Trophoblast cell (in vitro differentiated cells and primary cell): ENCODE measurements around the gene SORL1.
A peak's percentile ranks its signal among the peaks of the same experiment; 100 is the strongest.

ENCODE experiments used
- DNase-seq, 2 donors: peaks; one replicate each; pipeline ENCODE4 v3.0.0-alpha.2; 2016
- H2AFZ ChIP-seq: 2 replicates; pipeline ENCODE4 v1.6.1; 2013; ENCODE audit warnings: low read length, moderate library complexity, mild to moderate bottlenecking; ENCODE audit not compliant: insufficient read depth, poor library complexity
- H2AK5ac ChIP-seq: 2 replicates; pipeline ENCODE4 v1.6.1; 2013; ENCODE audit warnings: mild to moderate bottlenecking, low read length
- H2BK120ac ChIP-seq: 2 replicates; pipeline ENCODE4 v1.6.1; 2013; ENCODE audit warnings: low read length, mild to moderate bottlenecking, moderate library complexity; ENCODE audit not compliant: insufficient read depth, poor library complexity
- H2BK12ac ChIP-seq: 2 replicates; pipeline ENCODE4 v1.6.1; 2013; ENCODE audit warnings: mild to moderate bottlenecking, low read length, moderate library complexity
- H2BK5ac ChIP-seq: 2 replicates; pipeline ENCODE4 v1.6.1; 2013; ENCODE audit warnings: low read length, low read depth, moderate library complexity, mild to moderate bottlenecking; ENCODE audit not compliant: poor library complexity
- H3K14ac ChIP-seq: 2 replicates; pipeline ENCODE4 v1.6.1; 2013; ENCODE audit warnings: mild to moderate bottlenecking, low read length
- H3K18ac ChIP-seq: 2 replicates; pipeline ENCODE4 v1.6.1; 2013; ENCODE audit warnings: mild to moderate bottlenecking, low read length
- H3K23ac ChIP-seq: 2 replicates; pipeline ENCODE4 v1.6.1; 2013; ENCODE audit warnings: low read length
- H3K27ac ChIP-seq: 2 replicates; pipeline ENCODE4 v1.5.1; 2013; ENCODE audit warnings: low read depth, mild to moderate bottlenecking, inconsistent platforms, low read length, moderate library complexity
- H3K27me3 ChIP-seq: 2 replicates; pipeline ENCODE4 v1.6.1; 2013; ENCODE audit warnings: inconsistent platforms, mild to moderate bottlenecking, low read length, moderate library complexity; ENCODE audit not compliant: insufficient read depth
- H3K36me3 ChIP-seq, 2 experiments: 1 replicate in 1 of 2; 2 replicates in 1 of 2; pipeline ENCODE4 v1.6.1; 2013; ENCODE audit warnings: low read length in 2 of 2, mild to moderate bottlenecking in 2 of 2, moderate library complexity in 1 of 2; ENCODE audit not compliant: insufficient read depth in 2 of 2, control insufficient read depth in 1 of 2
- H3K4ac ChIP-seq: 2 replicates; pipeline ENCODE4 v1.6.1; 2013; ENCODE audit warnings: low read depth, mild to moderate bottlenecking, low read length, moderate library complexity
- H3K4me1 ChIP-seq, 2 experiments: 1 replicate in 1 of 2; 2 replicates in 1 of 2; pipeline ENCODE4 v1.6.1; 2013; ENCODE audit warnings: low read length in 2 of 2, mild to moderate bottlenecking in 2 of 2, moderate library complexity in 1 of 2; ENCODE audit not compliant: insufficient read depth in 2 of 2, control insufficient read depth in 1 of 2
- H3K4me2 ChIP-seq: 2 replicates; pipeline ENCODE4 v1.6.1; 2013; ENCODE audit warnings: inconsistent platforms, mild to moderate bottlenecking, low read length, moderate library complexity
- H3K4me3 ChIP-seq: 2 replicates; pipeline ENCODE4 v1.5.1; 2013; ENCODE audit warnings: mild to moderate bottlenecking, low read depth, low read length, inconsistent platforms
- H3K79me1 ChIP-seq: one replicate; pipeline ENCODE4 v1.6.1; 2013; ENCODE audit warnings: low read length
- H3K79me2 ChIP-seq: 2 replicates; pipeline ENCODE4 v1.6.1; 2013; ENCODE audit warnings: low read length, mild to moderate bottlenecking; ENCODE audit not compliant: control insufficient read depth, insufficient read depth, poor library complexity
- H3K9ac ChIP-seq: 2 replicates; pipeline ENCODE4 v1.6.1; 2013; ENCODE audit warnings: mild to moderate bottlenecking, low read length
- H3K9me3 ChIP-seq: 2 replicates; pipeline ENCODE4 v1.6.1; 2013; ENCODE audit warnings: low read depth, mild to moderate bottlenecking, control low read depth, inconsistent platforms, low read length; ENCODE audit not compliant: insufficient read depth
- H4K12ac ChIP-seq: 2 replicates; pipeline ENCODE4 v1.6.1; 2013; ENCODE audit warnings: low read depth, mild to moderate bottlenecking, low read length, moderate library complexity
- H4K8ac ChIP-seq: 2 replicates; pipeline ENCODE4 v1.6.1; 2013; ENCODE audit warnings: low read depth, mild to moderate bottlenecking, low read length, moderate library complexity
- H4K91ac ChIP-seq: one replicate; pipeline ENCODE4 v1.6.1; 2013; ENCODE audit warnings: low read depth, mild to moderate bottlenecking, low read length, moderate library complexity
- WGBS: extraction: QIAGEN DNeasy Blood & Tissue Kit; methylation state at CpG from one replicate; pipeline ENCODE4 v1.1.7; 2013; ENCODE audit warnings: missing lambda C conversion rate; ENCODE audit not compliant: insufficient read length, insufficient coverage; ENCODE audit errors: extremely low coverage; 5-methylcytosine and 5-hydroxymethylcytosine counted together

The SORL1 gene

DNA sequence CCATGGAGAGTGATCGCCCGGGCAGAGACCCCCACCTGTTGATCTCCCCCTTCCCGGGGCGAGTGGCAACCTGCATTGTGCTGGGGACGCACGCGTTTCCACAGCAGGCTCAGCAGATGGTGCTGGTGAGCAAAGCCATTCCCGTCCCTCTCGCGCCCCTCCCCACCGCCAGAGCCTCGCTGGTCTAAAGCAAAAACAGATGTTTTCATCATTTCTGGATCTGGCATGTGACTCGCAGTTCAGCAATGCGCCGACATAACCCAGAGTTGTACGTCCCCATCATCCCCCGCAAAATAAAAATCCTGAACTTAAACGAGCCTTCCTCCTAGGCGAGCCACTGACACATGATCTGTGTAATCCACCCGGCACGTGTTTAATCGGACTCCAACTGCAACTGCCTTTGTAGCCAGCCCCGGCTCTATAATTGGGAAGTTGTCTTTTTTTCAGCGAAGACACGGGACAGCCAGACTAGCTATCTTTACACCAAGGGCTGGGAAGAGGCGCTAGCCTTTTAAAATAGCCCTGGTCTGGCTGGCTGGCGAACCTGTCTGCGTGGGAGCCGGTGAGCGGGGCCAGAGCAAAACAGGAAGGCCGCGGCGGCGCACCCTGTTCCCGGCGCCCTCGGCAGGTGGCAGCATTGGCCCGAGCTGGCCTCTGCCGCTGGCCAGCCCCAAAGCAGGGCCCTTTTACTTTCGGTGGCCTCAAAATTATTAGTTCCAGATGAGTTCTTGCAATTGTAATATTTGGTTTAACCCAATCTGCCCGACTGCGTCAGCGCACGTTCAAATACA, 203.6 kb downstream of the SORL1 start:
- H3K4ac ChIP-seq = peak overlapping the region; percentile 55
- H2BK120ac ChIP-seq = peak overlapping the region; percentile 92
- H3K9ac ChIP-seq = peak overlapping the region; percentile 83
- peaks cover 5 to 21% of the 10 kb centered on the region in 2 experiments for H3K4me1 ChIP-seq
- H3K79me1 ChIP-seq = peaks cover 28% of the 10 kb centered on the region
- peaks cover 6% of the 10 kb centered on the region for H3K9me3 ChIP-seq
- peak overlapping the region; percentile 68 for H3K14ac ChIP-seq
- H3K23ac ChIP-seq = no peak overlapping the region
- DNase-seq = peak; percentile 65 to 77
- H4K91ac ChIP-seq = peak overlapping the region; percentile 95
- H3K27ac ChIP-seq = peak overlapping the region; percentile 98
- no peaks in the 10 kb centered on the region for H3K79me2 ChIP-seq
- peak overlapping the region; percentile 91 for H2BK5ac ChIP-seq
- peak overlapping the region; percentile 42 for H2AFZ ChIP-seq
- H4K12ac ChIP-seq = peak overlapping the region; percentile 26
- no peak overlapping the region for H2AK5ac ChIP-seq
- peak overlapping the region; percentile 38 for H3K4me3 ChIP-seq
- H3K27me3 ChIP-seq = no peaks in the 10 kb centered on the region
- H3K18ac ChIP-seq = peak overlapping the region; percentile 13
- H4K8ac ChIP-seq = peak overlapping the region; percentile 71
- peak overlapping the region; percentile 34 for H2BK12ac ChIP-seq
- H3K4me2 ChIP-seq = peak overlapping the region; percentile 85
- no peaks in the 10 kb centered on the region for H3K36me3 ChIP-seq
- WGBS = no CpG with 5 or more reads among the region's 44 CpGs

GRCh38 chr11:121656328-121657090, 204.4 kb downstream of the SORL1 start:
- Histone ChIP-seq H4K12ac (no peak overlapping the region), H3K4ac (no peak overlapping the region), H3K27ac (peak overlapping the region; percentile 98), H3K14ac (peak overlapping the region; percentile 55), H3K4me1 (peaks cover 5 to 21% of the 10 kb centered on the region in 2 experiments), H3K4me2 (peak overlapping the region; percentile 59), H3K9me3 (peaks cover 6% of the 10 kb centered on the region), H3K27me3 (no peaks in the 10 kb centered on the region), H3K9ac (no peak overlapping the region), H4K91ac (peak overlapping the region; percentile 95), H2AFZ (peak overlapping the region; percentile 23), H2AK5ac (peak overlapping the region; percentile 17), H2BK120ac (peak overlapping the region; percentile 92), H2BK12ac (peak overlapping the region; percentile 93), H3K79me1 (peaks cover 31% of the 10 kb centered on the region), H3K36me3 (no peaks in the 10 kb centered on the region), H3K4me3 (no peak overlapping the region), H4K8ac (peak overlapping the region; percentile 71), H2BK5ac (peak overlapping the region; percentile 83), H3K79me2 (no peaks in the 10 kb centered on the region), H3K18ac (peak overlapping the region; percentile 67), H3K23ac (no peak overlapping the region)
- no CpG with 5 or more reads among the region's 19 CpGs for WGBS
- DNase-seq = no peak

GRCh38 chr11:121657146-121657545, 205.0 kb downstream of the SORL1 start:
- Histone ChIP-seq H4K8ac (no peak overlapping the region), H3K23ac (no peak overlapping the region), H4K91ac (peak overlapping the region; percentile 95), H3K9me3 (peaks cover 6% of the 10 kb centered on the region), H3K27me3 (no peaks in the 10 kb centered on the region), H3K4ac (no peak overlapping the region), H2AFZ (no peak overlapping the region), H3K4me1 (peaks cover 5 to 23% of the 10 kb centered on the region in 2 experiments), H2BK120ac (peak overlapping the region; percentile 92), H3K18ac (no peak overlapping the region), H4K12ac (no peak overlapping the region), H2BK12ac (peak overlapping the region; percentile 68), H3K79me1 (peaks cover 31% of the 10 kb centered on the region), H3K4me3 (no peak overlapping the region), H2BK5ac (no peak overlapping the region), H3K4me2 (no peak overlapping the region), H3K14ac (no peak overlapping the region), H3K36me3 (no peaks in the 10 kb centered on the region), H2AK5ac (no peak overlapping the region), H3K79me2 (no peaks in the 10 kb centered on the region), H3K9ac (no peak overlapping the region), H3K27ac (no peak overlapping the region)
- no peak for DNase-seq
- WGBS = no CpG with 5 or more reads among the region's 6 CpGs

DNA sequence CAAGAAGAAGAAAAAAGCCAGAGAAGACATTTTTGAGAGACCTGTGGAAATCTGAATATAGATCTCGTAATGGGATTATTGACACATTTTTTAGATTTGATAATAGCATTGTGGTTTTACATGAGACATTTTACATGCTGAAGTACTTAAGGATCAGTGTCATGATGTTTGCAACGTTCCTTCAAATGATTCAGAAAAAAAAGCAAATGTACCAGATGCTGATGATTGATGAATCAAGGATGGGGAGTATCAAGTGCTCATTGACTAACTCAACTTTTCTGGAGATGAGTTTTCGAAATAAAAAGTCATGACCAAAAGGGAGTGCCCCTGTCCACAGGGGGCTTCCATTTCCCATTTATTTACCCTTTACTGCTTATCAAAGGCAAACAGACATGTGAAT, 207.7 kb downstream of the SORL1 start:
- no CpG with 5 or more reads among the region's 3 CpGs for WGBS

More for the DNA sequence above, 207.7 kb downstream of the SORL1 start:
- H3K4me2 ChIP-seq = no peak overlapping the region
- no peaks in the 10 kb centered on the region for H3K36me3 ChIP-seq
- H2BK120ac ChIP-seq = no peak overlapping the region
- no peak overlapping the region for H3K9ac ChIP-seq
- no peak overlapping the region for H3K4me3 ChIP-seq
- H2BK5ac ChIP-seq = no peak overlapping the region
- H2AFZ ChIP-seq = no peak overlapping the region
- H3K79me1 ChIP-seq = peaks cover 21% of the 10 kb centered on the region
- H3K4ac ChIP-seq = no peak overlapping the region
- no peaks in the 10 kb centered on the region for H3K27me3 ChIP-seq
- H3K27ac ChIP-seq = no peak overlapping the region
- no peak overlapping the region for H3K23ac ChIP-seq
- H4K12ac ChIP-seq = no peak overlapping the region
- no peak overlapping the region for H3K18ac ChIP-seq
- no peak overlapping the region for H2BK12ac ChIP-seq
- no peak overlapping the region for H3K14ac ChIP-seq
- DNase-seq = no peak
- H3K4me1 ChIP-seq = peaks cover 3 to 14% of the 10 kb centered on the region in 2 experiments
- no peak overlapping the region for H2AK5ac ChIP-seq
- H4K8ac ChIP-seq = no peak overlapping the region
- peaks cover 4% of the 10 kb centered on the region for H3K9me3 ChIP-seq
- no peaks in the 10 kb centered on the region for H3K79me2 ChIP-seq
- H4K91ac ChIP-seq = no peak overlapping the region
